HTR-8/SVneo (cell line): ENCODE results near the gene EFTUD2.
"Not testable (repeated sequence)": the region's sequence is repeated elsewhere in the genome, so short reads cannot be mapped to it uniquely, and the experiment has no call there.

Experiments
- DNase-seq: peaks from one replicate; pipeline ENCODE4 v3.0.0; 2011; ENCODE audit warnings: low spot score, mixed read lengths; ENCODE audit not compliant: insufficient read length
- FAIRE-seq: peaks from 2 replicates; lab custom pipeline; 2011; peaks lifted over from hg19 to GRCh38; lab: Jason Lieb, UNC

EFTUD2 gene

GRCh38 chr17:44827863-44828262 is 71.4 kb downstream of the EFTUD2 start:
- FAIRE-seq (no peak), DNase-seq (no peak)

GRCh38 chr17:44826123-44826790 is 73.0 kb downstream of the EFTUD2 start:
- FAIRE-seq, result no peak
- DNase-seq, result no peak

- DNase-seq, FAIRE-seq: not testable (repeated sequence)
Measured at GRCh38 chr17:44825236-44825635, 74.0 kb downstream of the EFTUD2 start.

- FAIRE-seq, result peak; percentile 67
Measured at GRCh38 chr17:44820631-44821212, 78.5 kb downstream of the EFTUD2 start.

GRCh38 chr17:44818508-44818907 is 80.7 kb downstream of the EFTUD2 start:
- not testable (repeated sequence) for DNase-seq, FAIRE-seq

More at GRCh38 chr17:44820631-44821212, 78.5 kb downstream of the EFTUD2 start:
- DNase-seq, result peak; percentile 89

GRCh38 chr17:44812263-44812662 is 87.0 kb downstream of the EFTUD2 start:
- DNase-seq (no peak), FAIRE-seq (no peak)

GRCh38 chr17:44808656-44809388 is 90.4 kb downstream of the EFTUD2 start:
- not testable (repeated sequence) for DNase-seq, FAIRE-seq

GRCh38 chr17:44808156-44808555 is 91.1 kb downstream of the EFTUD2 start:
- DNase-seq (no peak), FAIRE-seq (no peak)

- FAIRE-seq, result no peak
- DNase-seq, result no peak
Measured at GRCh38 chr17:44807817-44808155, 91.5 kb downstream of the EFTUD2 start.

- FAIRE-seq (no peak), DNase-seq (no peak)
Measured at GRCh38 chr17:44807093-44807816, 92.0 kb downstream of the EFTUD2 start.

- FAIRE-seq, result peak; percentile 65
Measured at GRCh38 chr17:44804302-44805089, 94.7 kb downstream of the EFTUD2 start.

GRCh38 chr17:44801880-44802279 is 97.4 kb downstream of the EFTUD2 start:
- FAIRE-seq (no peak), DNase-seq (no peak)

More at GRCh38 chr17:44804302-44805089, 94.7 kb downstream of the EFTUD2 start:
- no peak for DNase-seq
